ENCODE measurements around the gene CCDC6.
"Not testable (repeated sequence)": the region's sequence is repeated elsewhere in the genome, so short reads cannot be mapped to it uniquely, and the experiment has no call there.

CCDC6 gene

DNA sequence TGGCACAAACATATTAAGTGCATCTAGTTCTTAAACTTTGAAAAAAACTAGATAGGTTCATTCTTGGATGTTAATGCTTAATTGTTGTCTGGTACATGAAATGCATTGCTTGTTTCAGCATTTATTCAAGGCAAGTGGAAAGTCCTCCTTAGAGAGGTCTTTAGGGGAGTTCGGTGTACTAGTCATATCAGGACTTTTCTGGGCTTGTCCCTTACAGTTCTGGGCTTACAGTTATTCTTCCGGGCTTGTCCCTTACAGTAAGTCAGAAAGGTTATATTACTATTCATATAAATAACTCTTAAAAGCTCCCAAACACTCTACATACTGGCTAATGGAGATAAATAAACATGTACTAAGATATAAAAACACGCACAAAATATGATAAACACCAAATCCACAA, 91.5 kb downstream of the CCDC6 start:
- no peak for DNase-seq (ENCODE audit: extremely low read depth in 1 of 2, low read depth in 1 of 2)

DNA sequence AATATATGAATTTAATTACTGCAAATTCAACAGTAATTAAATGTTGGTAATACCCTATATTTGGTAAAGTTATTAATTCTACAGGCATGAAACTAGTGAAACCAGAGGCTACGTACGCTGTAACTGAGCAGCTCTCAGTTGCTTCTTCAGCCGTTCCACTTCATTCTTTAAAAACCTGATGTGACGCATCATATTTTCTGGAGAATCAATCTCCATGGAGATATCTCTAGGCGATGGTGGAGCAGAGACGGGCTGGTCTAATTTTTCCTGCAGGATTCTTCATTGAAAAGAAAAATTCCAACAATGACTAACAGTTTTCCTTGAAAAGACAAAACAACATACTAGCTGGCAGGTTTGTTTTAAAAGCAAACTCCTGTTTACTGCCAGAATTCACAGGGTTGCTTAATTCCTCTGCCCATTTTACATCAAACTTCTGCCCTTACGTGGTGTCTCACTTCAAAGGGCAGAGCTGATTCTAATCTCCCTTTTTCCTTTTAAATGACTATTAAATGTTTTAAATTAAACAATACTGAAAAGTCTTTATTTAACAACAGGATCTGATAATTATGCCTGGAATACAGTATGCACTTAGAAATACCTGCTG, 93.7 kb downstream of the CCDC6 start:
- DNase-seq (ENCODE audit: extremely low read depth in 1 of 2, low read depth in 1 of 2), result no peak

DNA sequence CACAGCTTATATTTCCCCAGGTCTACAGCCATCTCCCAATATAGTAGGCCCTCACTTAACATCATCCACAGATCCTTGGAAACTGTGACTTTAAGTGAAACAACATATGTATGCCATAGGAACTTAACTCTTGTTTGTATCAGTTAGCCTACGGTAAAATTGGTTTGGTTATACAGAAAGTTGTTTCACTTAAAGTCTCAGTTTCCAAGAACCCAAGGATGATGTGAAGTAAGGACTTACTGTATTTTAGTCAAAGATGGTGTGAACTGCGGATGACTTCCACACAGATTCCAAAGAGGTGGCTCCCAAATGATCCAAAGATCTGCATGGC, 96.7 kb downstream of the CCDC6 start:
- no peak for DNase-seq (ENCODE audit: extremely low read depth in 1 of 2, low read depth in 1 of 2)

DNA sequence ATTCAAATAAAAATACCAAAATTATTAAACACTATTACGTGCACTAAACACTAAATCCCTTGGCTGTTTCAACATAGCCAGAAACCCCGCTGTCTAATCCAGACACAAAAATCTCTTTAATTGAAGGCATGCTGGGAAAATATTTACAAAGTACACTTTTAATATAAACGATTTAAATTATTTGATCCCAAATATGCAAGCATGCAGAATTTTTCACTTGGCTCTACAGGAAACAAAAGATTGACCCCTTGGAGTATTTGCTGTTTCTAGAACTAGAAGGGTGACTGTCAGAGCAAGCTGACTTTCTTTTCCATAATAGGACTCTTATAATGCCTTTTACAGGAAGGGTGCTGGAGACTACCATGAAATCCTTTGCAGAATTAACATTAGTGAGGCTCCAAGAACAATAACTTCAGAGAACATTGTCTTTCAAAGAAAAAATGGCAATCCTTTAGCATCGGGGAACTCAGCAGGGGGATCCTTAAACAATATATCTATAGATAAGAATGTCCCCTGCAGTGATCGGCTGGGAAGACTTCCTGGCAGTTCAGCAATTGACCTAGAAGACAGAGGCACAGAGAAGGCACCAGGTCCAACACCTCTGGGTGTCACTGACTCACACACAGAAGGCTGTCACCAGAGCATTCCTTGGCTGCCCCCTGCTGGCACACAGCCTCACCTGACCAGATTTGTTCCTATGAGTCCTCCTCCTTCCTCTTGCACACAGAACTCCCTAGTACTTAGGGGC, 97.3 kb downstream of the CCDC6 start:
- DNase-seq (ENCODE audit: extremely low read depth in 1 of 2, low read depth in 1 of 2), result peak in 1 of 2 donors; percentile 25

DNA sequence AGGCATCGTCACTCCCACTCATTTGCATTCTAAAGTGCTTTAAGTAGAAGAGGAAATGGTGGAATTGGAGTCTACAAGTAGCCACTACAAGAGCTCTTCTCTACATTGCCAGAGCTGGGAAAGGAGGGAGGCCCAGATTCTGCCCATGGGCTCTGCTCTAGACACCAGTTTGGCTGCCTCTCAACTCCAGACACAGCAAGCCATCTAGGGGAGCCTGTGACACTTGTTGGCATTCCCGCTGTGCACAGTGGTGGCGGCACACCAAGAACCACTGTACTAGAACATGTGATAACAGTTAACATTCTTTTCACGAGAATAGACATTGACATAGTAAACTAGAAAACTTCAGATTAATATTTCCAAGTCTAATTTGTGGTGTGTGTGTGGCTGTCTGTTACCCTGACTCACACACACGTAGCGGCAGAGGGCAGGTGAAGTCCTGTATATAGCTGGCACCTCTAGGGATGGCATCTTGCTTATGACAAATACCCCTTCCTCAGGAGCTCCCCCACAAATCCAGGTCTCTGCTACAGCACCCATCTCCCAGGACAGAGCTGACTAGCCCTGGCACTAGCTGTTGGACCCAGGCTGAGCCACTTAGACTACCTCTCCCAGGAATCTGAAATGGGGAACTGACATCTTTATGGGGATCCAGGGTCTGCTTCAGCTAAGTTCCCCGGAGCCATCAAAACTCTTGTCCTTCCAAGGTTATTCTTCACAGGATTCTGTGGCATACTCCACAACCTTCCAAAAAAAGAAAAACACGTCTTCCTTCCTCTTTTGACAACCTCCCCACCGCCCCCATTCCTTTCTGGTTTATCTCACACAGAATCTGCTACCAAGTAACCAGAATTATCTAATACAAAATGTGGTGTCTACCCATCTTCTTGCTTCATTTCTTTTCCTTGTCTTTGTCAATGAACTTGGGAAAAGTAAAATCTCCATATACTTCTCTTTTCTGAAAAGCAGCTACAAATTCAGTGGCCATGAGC, 98.4 kb downstream of the CCDC6 start:
- DNase-seq (ENCODE audit: extremely low read depth in 1 of 2, low read depth in 1 of 2), result no peak

DNA sequence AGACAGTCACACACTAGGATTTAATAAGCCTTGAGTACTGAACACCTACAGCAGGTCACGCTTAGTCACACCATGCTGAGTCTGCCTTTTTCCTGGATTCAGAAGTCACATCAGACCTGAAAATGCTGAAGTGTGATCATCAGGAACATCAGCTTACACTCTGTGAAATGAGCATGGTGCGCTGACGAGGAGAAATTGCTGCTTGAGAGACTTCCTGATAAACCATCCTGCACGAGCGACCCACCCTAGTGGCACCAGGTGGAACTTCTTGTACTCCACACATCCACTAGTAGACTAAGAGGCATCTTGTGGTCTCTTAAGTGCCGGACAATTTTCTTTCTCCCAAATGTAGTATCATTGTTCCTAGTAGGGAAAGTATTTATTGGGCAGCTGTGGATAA, 101.3 kb downstream of the CCDC6 start:
- no peak for DNase-seq (ENCODE audit: extremely low read depth in 1 of 2, low read depth in 1 of 2)

DNA sequence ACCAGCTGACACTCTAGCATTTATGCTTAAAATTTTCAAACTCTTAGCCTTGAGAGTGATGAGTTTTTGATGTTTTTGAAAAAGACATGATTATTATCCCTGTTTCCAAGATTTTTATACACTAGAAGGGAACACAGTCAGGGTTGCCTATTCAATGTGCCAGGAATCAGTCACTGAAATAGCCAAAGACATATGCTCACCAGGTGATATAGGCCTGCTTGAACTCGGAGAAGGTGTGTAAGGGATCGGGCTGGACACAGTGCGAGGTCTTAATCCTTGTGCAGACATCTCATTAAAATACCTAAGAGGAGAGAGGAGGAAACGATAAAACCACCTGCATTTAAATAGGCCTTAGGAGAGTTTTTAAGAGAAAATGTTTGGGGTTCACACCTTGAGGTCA, 102.1 kb downstream of the CCDC6 start:
- no peak for DNase-seq (ENCODE audit: extremely low read depth in 1 of 2, low read depth in 1 of 2)

DNA sequence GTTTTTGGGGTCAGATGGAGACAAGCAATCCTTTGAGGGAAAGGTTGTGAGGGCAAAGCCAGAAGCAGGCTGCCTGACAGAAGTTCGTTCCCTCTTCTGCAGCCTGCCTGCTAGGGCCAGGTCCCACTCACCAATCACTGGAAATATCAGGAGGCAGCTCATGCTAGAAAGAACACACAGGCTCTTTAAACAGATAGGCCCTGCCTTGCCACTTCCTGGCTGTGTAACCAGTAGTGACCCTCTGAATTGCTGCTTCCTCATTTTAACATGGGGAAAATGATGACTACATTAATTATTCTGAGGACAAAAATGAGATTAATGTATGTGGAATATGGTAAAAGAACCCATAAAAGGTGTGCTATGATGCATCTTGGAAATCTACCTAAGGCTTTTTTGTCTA, 102.6 kb downstream of the CCDC6 start:
- no peak for DNase-seq (ENCODE audit: extremely low read depth in 1 of 2, low read depth in 1 of 2)

DNA sequence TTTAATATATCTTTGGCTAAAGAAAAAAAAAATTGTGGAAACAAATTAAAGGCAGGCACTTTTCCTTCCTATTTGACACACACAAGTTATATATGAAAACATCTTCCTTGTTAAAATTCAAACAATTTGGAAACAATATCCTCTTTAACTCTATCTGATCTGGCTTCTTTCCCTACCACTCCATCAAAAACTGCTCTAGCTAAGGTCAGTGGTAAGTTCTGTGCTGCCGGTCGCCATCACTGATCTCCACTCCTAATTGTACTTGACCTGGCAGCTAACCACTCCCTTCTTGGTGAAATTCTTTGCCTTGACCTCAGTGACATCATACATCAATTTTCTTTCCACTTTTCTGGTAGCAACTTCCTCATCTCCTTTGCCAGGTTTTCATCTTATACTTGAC, 105.2 kb downstream of the CCDC6 start:
- no peak for DNase-seq (ENCODE audit: extremely low read depth in 1 of 2, low read depth in 1 of 2)

DNA sequence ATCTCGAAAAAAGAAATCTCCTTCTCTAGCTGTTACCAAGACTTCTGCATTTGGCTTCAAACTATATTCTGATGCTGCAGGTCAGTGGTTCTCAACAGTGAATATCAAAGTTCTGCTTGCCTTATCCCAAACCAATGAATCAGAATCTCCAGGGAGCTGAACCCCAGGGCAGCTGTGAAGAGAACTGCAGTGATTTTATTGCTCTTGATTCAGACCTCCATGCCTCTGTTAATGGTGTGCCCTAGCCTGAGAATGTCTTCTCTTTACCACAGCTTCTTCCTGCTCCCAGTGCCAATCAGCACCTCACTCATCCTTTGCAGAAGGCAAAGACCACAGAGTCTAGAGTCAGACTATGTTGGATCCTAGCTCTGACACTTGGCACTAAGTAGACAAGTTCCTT, 106.9 kb downstream of the CCDC6 start:
- DNase-seq (ENCODE audit: extremely low read depth in 1 of 2, low read depth in 1 of 2), result no peak

DNA sequence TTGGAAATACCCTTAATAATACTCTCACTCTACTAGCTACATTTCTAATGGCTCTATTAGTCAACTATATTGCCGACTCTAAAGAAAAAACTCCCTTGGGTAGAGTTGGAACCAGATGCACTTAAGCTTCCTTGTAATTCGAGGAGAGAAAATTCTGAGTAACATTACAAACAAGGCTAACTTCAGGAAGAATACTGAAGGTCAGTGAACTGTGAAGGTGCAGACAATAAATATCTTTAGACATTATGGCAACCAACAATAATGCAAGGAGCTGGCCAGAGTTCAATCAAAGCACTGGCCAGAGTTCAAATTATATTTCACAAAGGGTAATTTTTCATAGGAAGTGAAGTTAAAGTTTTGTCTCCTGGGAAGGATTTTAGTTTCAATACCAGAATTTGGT, 112.4 kb downstream of the CCDC6 start:
- DNase-seq (ENCODE audit: extremely low read depth in 1 of 2, low read depth in 1 of 2), result no peak

DNA sequence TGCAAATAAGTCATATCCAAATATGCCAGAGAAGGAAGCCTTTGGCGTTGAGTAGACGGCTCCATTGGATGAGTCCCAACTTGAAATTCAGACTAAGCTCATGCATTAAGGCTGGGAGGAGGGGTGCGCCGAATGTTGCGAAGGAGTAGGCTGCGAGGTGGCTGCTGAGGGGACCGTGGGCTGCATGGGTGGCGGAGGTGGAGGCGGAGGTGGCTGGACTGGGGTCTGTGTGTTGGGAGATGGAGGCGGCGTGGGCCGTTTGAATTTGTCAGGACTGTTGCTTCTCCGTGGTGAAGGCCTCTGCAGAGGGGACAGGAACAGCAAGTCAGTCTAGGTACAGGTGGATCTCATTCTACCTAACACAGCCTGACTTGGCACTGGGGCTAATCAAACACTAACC, 113.5 kb downstream of the CCDC6 start:
- DNase-seq (ENCODE audit: extremely low read depth in 1 of 2, low read depth in 1 of 2), result no peak

DNA sequence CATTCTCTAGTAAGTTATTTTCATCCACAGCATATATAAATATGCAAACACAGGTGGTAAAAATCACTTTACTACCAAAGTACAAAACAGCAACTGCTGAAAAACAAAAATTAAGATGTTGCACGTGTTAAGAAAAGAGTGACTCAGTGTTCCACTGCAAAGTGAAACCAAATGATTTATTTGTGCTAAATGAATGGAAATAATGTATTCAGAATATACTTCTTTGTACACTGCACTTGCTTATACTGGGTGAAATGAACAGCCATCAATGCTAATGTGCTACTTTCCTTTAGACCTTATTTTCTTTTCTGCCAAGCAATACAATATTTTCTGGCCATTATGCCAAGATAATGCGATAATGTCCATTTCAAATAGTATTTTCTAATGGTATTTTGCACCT, 114.8 kb downstream of the CCDC6 start:
- DNase-seq (ENCODE audit: extremely low read depth in 1 of 2, low read depth in 1 of 2), result no peak

DNA sequence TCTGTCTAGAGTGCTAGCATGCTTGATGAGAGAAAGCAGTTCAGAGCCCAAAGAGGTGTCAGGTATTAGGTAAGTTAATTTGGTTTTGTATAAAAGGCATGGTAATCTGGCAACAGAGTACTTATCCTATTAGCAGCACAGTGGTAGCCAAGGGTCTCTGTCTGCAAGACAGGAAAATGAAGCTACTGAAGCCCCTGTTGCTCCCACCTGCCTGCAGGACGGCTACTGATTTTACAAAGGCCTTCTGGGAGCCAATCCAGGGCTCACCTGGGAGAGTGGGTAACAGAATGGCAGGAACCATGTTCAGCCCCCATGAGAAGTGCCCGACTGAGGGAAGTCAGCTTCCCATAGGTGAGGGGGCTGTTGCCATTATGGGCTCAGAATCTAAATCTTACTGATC, 116.3 kb downstream of the CCDC6 start:
- DNase-seq (ENCODE audit: extremely low read depth in 1 of 2, low read depth in 1 of 2), result not testable (repeated sequence)

DNA sequence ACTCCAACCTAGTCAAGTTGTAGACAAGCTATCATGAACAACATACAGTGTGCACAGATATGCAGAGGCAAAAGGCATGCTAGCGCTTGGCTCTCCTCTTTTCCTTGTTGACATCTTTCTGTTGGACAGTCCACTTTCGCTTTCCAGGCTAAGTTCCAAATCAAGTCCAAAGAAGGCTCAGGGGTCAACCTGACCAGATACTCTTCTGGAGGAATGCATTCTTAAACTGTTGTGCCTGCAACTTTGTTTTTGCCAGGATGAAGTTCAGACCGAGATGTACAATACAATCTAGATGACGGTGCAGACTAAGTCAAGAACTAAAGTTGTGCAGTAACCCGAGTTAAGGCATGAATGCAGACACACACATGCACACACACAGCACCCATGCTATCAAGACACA, 117.4 kb downstream of the CCDC6 start:
- DNase-seq (ENCODE audit: extremely low read depth in 1 of 2, low read depth in 1 of 2), result not testable (repeated sequence)

DNA sequence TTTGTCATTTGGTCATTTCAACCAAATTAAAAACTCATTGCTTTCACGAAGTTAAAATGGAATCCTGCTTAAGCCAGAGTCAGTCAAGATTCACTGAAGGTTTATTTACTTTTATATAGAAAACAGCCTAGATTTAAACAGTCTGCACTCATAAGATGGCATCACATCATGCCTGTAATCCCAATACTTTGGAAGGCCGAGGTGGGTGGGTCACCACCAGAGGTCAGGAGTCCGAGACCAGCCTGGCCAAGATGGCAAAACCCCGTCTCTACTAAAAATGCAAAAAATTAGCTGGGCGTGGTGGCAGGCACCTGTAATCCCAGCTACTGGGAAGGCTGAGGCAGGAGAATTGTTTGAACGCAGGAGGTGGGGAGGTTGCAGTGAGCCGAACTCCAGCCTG, 119.3 kb downstream of the CCDC6 start:
- not testable (repeated sequence) for DNase-seq (ENCODE audit: extremely low read depth in 1 of 2, low read depth in 1 of 2)

DNA sequence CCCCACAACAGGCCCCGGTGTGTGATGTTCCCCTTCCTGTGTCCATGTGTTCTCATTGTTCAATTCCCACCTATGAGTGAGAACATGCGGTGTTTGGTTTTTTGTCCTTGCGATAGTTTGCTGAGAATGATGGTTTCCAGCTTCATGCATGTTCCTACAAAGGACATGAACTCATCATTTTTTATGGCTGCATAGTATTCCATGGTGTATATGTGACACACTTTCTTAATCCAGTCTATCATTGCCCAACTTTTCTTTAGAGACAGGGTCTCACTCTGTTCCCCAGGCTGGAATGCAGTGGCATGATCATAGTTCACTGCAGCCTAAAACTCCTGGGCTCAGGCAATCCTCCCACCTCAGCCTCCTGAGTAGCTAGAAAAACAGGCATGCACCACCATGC, 120.9 kb downstream of the CCDC6 start:
- not testable (repeated sequence) for DNase-seq (ENCODE audit: extremely low read depth in 1 of 2, low read depth in 1 of 2)

DNA sequence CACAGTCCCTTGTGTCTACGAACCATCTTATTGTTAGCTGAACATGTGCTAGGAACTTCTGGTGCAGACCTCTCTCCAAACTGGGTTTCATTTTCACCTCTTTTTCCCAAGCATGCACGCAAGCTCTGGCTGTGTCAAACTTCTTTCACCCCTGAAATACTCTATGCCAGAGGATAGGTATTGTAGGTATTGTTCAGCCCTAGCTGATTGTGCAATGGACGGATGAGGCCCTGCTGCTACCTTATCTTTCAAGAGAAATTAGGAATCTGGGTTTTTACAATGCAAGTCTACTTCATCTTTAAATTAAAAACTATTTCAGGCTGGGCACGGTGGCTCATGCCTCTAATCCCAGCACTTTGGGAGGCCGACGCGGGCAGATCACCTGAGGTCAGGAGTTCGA, 124.8 kb downstream of the CCDC6 start:
- DNase-seq (ENCODE audit: extremely low read depth in 1 of 2, low read depth in 1 of 2), result no peak

DNA sequence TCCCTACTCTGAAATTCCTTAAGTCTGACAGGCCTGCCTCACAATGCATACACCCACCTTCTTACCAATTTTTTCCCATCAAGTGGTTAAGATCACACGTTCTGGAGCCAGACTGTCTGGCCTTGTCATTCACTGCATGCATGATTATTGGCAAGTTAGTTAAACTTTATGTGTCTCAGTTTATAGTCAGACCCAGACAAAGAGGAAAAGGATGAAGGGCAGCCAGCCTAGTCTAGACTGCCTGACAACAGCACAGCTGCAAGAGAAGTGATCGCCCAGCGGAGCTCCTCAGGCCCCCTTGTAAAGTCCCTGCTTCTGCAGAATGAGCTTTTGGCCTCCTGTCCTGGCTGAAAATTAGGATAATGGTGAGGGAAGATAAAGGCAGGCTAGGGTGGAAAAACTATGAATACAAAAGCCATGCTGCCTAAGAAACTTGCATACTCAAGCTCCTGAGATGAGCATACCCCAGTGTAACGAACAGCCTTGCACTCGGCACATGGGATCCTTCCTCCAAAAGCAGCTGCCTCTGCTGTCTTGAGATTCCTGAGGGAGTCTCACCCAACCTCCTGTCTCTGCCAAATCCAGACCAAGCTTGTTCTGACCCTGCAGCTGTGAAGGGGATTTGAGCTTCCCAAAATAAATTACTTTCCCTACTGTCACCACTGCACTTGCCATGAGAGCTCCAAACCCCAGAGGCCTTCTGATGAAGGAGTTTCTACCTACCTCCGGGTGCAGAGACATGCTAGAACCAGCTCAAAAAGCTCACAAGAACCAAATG, 126.4 kb downstream of the CCDC6 start:
- no peak for DNase-seq (ENCODE audit: extremely low read depth in 1 of 2, low read depth in 1 of 2)

DNA sequence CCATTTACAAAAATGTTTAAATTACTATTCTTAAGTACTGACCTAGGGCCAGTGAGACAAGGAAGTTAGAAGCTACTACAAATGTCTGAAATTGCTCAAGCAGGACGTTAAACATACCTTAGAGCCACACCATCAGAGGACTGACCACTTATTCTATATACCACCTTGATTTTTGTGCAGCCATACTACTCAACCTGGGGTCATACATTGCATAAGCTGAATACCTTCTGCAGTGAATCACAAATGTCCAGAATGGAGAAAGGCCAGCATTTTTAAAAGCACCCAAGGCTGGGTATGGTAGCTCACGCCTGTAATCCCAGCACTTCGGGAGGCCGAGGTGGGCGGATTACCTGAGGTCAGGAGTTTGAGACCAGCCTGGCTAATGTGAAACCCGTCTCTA, 131.9 kb downstream of the CCDC6 start:
- no peak for DNase-seq (ENCODE audit: extremely low read depth in 1 of 2, low read depth in 1 of 2)

DNA sequence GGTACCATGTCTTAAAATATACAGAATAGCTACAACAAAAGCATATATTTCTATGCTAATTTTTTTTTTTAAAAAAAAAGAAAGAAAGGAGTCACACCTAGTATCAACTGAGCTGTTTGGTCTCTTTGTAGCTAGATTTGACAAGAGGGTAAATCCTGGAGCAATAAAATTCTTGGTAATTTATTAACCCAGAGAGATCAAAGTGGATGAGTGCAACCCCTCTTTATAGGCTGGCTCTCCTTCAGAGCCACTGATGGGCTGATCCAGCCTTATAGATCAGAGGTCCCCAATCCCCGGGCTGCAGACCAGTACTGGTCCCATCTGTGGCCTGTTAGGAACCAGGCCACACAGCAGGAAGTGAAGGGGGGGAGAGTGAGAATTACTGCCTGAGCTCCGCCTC, 133.3 kb downstream of the CCDC6 start:
- no peak for DNase-seq (ENCODE audit: extremely low read depth in 1 of 2, low read depth in 1 of 2)

All from activated CD8-positive, alpha-beta memory T cell treated with anti-CD3 and anti-CD28 coated beads for 1 hour (primary cell).